ENCODE measurements around the gene NECAB3.
"Not testable (repeated sequence)": the region's sequence is repeated elsewhere in the genome, so short reads cannot be mapped to it uniquely, and the experiment has no call there.

Gene NECAB3

GRCh38 chr20:33644313-33645071 is 29.7 kb downstream of the NECAB3 start:
- ChIA-PET CTCF (interaction anchor here (0.6 to 1.3 kb wide), 2 partner anchors 9 to 12 kb away, joined by 3 to 4 read pairs; no protein-coding TSS in a partner anchor), POLR2A (ENCODE audit: low non-redundant PET) (no interaction called here)
- no peak for TF ChIP-seq CTCF (conservative IDR thresholded peaks at IDR 0.05; ENCODE audit: low read depth)
- no peak for DNase-seq (ENCODE audit: low spot score)
- H3K27ac ChIP-seq, result no peak overlapping the region

GRCh38 chr20:33640287-33640686 is 33.9 kb downstream of the NECAB3 start:
- CTCF ChIA-PET, result interaction anchor here (0.6 to 1.6 kb wide), 3 partner anchors 11 to 27 kb away, joined by 3 to 4 read pairs (median 3); no protein-coding TSS in a partner anchor
- no peak for DNase-seq (ENCODE audit: low spot score)
- POLR2A ChIA-PET (ENCODE audit: low non-redundant PET), result no interaction called here
- TF ChIP-seq CTCF (conservative IDR thresholded peaks at IDR 0.05; ENCODE audit: low read depth), result no peak
- no peak overlapping the region for H3K27ac ChIP-seq

- POLR2A ChIA-PET (ENCODE audit: low non-redundant PET), result no interaction called here
- no peak overlapping the region for H3K27ac ChIP-seq
- CTCF ChIA-PET, result interaction anchor here (0.6 kb wide), 1 partner anchor 91 kb away, joined by 3 read pairs; no protein-coding TSS in a partner anchor
- TF ChIP-seq CTCF (conservative IDR thresholded peaks at IDR 0.05; ENCODE audit: low read depth), result no peak
- DNase-seq (ENCODE audit: low spot score), result no peak
Measured at GRCh38 chr20:33636776-33637175, 37.5 kb downstream of the NECAB3 start.

GRCh38 chr20:33635341-33635740 is 38.9 kb downstream of the NECAB3 start:
- POLR2A ChIA-PET (ENCODE audit: low non-redundant PET), result no interaction called here

GRCh38 chr20:33631910-33632309 is 42.3 kb downstream of the NECAB3 start:
- H3K27ac ChIP-seq, CTCF ChIA-PET: not testable (repeated sequence)

More at GRCh38 chr20:33635341-33635740, 38.9 kb downstream of the NECAB3 start:
- H3K27ac ChIP-seq, result no peak overlapping the region
- TF ChIP-seq CTCF (conservative IDR thresholded peaks at IDR 0.05; ENCODE audit: low read depth), result no peak
- CTCF ChIA-PET, result interaction anchor here (1.1 kb wide), 1 partner anchor 18 kb away, joined by 3 read pairs; no protein-coding TSS in a partner anchor
- no peak for DNase-seq (ENCODE audit: low spot score)

GRCh38 chr20:33630507-33630906 is 43.7 kb downstream of the NECAB3 start:
- ChIA-PET CTCF (interaction anchor here (0.8 kb wide), 1 partner anchor 79 kb away, joined by 4 read pairs; no protein-coding TSS in a partner anchor), POLR2A (ENCODE audit: low non-redundant PET) (no interaction called here)
- no peak overlapping the region for H3K27ac ChIP-seq
- no peak for DNase-seq (ENCODE audit: low spot score)
- TF ChIP-seq CTCF (conservative IDR thresholded peaks at IDR 0.05; ENCODE audit: low read depth), result no peak

More at GRCh38 chr20:33631910-33632309, 42.3 kb downstream of the NECAB3 start:
- POLR2A ChIA-PET (ENCODE audit: low non-redundant PET); DNase-seq (ENCODE audit: low spot score): not testable (repeated sequence)

- DNase-seq (ENCODE audit: low spot score), result no peak
- CTCF ChIA-PET, result interaction anchor here (0.8 kb wide), 1 partner anchor 78 kb away, joined by 4 read pairs; no protein-coding TSS in a partner anchor
- TF ChIP-seq CTCF (conservative IDR thresholded peaks at IDR 0.05; ENCODE audit: low read depth), result no peak
- H3K27ac ChIP-seq, result no peak overlapping the region
- POLR2A ChIA-PET (ENCODE audit: low non-redundant PET), result no interaction called here
Measured at GRCh38 chr20:33629979-33630378, 44.2 kb downstream of the NECAB3 start.

Measured in RWPE1 (cell line).